ENCODE data around the gene NANP.
"Not testable (repeated sequence)": the region's sequence is repeated elsewhere in the genome, so short reads cannot be mapped to it uniquely, and the experiment has no call there.

NANP gene

GRCh38 chr20:25623736-25624499, at the start of gene NANP:
NANP (minus strand) TSS chr20:25624014; CDS start chr20:25623948, 66 bp downstream.
- peak; percentile 99 for DNase-seq (ENCODE audit: low read depth, low spot score)

GRCh38 chr20:25672659-25673235, 48.9 kb upstream of the NANP start:
- no peak for DNase-seq (ENCODE audit: low read depth, low spot score)

- DNase-seq (ENCODE audit: low read depth, low spot score), result peak; percentile 7
Observed at GRCh38 chr20:25669826-25670422, 46.1 kb upstream of the NANP start.

- DNase-seq (ENCODE audit: low read depth, low spot score), result no peak
Observed at GRCh38 chr20:25668446-25668845, 44.6 kb upstream of the NANP start.

GRCh38 chr20:25659999-25660398, 36.2 kb upstream of the NANP start:
- DNase-seq (ENCODE audit: low read depth, low spot score), result no peak

- DNase-seq (ENCODE audit: low read depth, low spot score), result no peak
Observed at GRCh38 chr20:25654487-25654886, 30.7 kb upstream of the NANP start.

- DNase-seq (ENCODE audit: low read depth, low spot score), result not testable (repeated sequence)
Observed at GRCh38 chr20:25652866-25653265, 29.1 kb upstream of the NANP start.

GRCh38 chr20:25644814-25645213, 21.0 kb upstream of the NANP start:
- DNase-seq (ENCODE audit: low read depth, low spot score), result no peak

GRCh38 chr20:25643716-25644115, 19.9 kb upstream of the NANP start:
- no peak for DNase-seq (ENCODE audit: low read depth, low spot score)

GRCh38 chr20:25637247-25637646, 13.4 kb upstream of the NANP start:
- DNase-seq (ENCODE audit: low read depth, low spot score), result no peak

- no peak for DNase-seq (ENCODE audit: low read depth, low spot score)
Observed at GRCh38 chr20:25632940-25633790, 9.4 kb upstream of the NANP start.

- not testable (repeated sequence) for DNase-seq (ENCODE audit: low read depth, low spot score)
Observed at GRCh38 chr20:25630615-25631014, 6.8 kb upstream of the NANP start.

GRCh38 chr20:25629816-25630499, 6.1 kb upstream of the NANP start:
- DNase-seq (ENCODE audit: low read depth, low spot score), result no peak

- DNase-seq (ENCODE audit: low read depth, low spot score), result no peak
Observed at GRCh38 chr20:25626779-25627178, 3.0 kb upstream of the NANP start.

- no peak for DNase-seq (ENCODE audit: low read depth, low spot score)
Observed at GRCh38 chr20:25624500-25624939, 706 bp upstream of the NANP start.

- DNase-seq (ENCODE audit: low read depth, low spot score), result peak; percentile 61
Observed at GRCh38 chr20:25623225-25623735, 534 bp downstream of the NANP start.

- no peak for DNase-seq (ENCODE audit: low read depth, low spot score)
Observed at GRCh38 chr20:25622450-25623224, 1.2 kb downstream of the NANP start.

- no peak for DNase-seq (ENCODE audit: low read depth, low spot score)
Observed at GRCh38 chr20:25622049-25622448, 1.8 kb downstream of the NANP start.

- no peak for DNase-seq (ENCODE audit: low read depth, low spot score)
Observed at GRCh38 chr20:25619514-25619913, 4.3 kb downstream of the NANP start.

- no peak for DNase-seq (ENCODE audit: low read depth, low spot score)
Observed at GRCh38 chr20:25608774-25609173, 15.0 kb downstream of the NANP start.
